Islet of Langerhans (tissue), 1 donor: ENCODE results near the gene ALDH1A1.

Source experiments
- FAIRE-seq: peaks from one replicate; lab custom pipeline; 2011; peaks lifted over from hg19 to GRCh38; lab: Jason Lieb, UNC

Gene ALDH1A1

DNA sequence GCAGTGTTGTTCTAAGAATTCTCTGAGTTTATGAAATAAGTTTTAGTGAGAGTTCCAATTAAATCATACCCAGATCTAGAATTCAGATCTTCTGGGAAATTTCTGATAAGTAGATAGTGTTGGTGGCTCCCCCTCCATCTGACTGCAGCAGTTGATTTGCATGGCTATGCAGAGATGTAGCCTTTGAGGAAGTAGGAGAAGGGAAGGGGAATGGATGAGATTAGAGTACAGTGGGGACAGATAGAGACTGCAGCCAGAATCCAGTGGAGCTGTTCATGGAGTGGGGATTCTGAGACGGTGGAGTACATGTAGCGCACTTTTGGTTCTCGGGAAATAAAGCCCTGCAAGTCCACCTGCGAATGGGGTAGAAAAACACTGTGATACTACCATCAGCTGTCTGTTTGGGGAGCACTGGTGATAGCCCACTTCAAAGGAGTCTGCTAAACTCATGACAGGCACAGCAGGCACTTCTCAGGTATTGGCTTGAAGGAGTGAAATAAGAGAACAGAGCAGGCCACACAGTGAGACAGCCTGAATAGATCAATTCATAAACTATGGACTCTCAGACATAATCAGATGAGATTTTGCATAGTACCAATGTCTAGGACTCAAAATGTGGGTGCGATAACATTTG, 96.8 kb downstream of the ALDH1A1 start:
- FAIRE-seq = no peak

DNA sequence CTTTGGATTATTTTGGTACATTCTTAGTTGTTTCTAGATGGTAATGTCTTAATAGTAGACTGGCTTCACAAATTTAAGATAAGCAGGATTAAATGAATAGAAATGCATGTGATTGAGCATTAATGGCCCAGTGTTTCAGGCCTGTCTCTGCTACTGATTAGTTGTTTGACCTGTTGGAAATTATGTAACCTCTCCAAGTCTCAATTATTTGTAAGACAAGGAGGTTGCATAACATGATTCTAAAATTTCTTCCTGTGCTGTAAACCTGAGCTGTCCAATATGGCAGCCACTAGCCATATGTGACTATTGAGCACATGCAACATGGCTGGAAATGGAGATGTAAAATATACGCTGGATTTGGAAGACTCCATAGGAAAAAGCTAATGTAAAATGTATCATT, 97.5 kb downstream of the ALDH1A1 start:
- FAIRE-seq = no peak
